IgD-negative memory B cell (primary cell): Measurements from ENCODE around the gene ERC2. TPM values are rescaled to one million over a fixed set of nuclear protein-coding genes. Genes with fewer than 3 reads are reported as not detected.
A peak's percentile ranks its signal among the peaks of the same experiment; 100 is the strongest.
"Not testable (repeated sequence)": the region's sequence is repeated elsewhere in the genome, so short reads cannot be mapped to it uniquely, and the experiment has no call there.

ENCODE experiments used
- H3K27ac Mint-ChIP-seq, 3 donors: one replicate each; pipeline ENCODE4 v1.8.0; 2020 to 2022; ENCODE audit warnings: mild to moderate bottlenecking in 3 of 3, mixed read lengths in 3 of 3, moderate library complexity in 1 of 3
- H3K27me3 Mint-ChIP-seq: one replicate; pipeline ENCODE4 v1.8.0; 2021; ENCODE audit warnings: mixed read lengths
- H3K36me3 Mint-ChIP-seq: one replicate; pipeline ENCODE4 v1.8.0; 2020; ENCODE audit warnings: mild to moderate bottlenecking, mixed read lengths
- H3K4me1 Mint-ChIP-seq, 3 donors: one replicate each; pipeline ENCODE4 v1.8.0; 2020 to 2022; ENCODE audit warnings: mixed read lengths in 3 of 3, mild to moderate bottlenecking in 1 of 3
- H3K4me3 Mint-ChIP-seq, 4 donors: one replicate each; pipeline ENCODE4 v1.8.0; 2020 to 2022; ENCODE audit warnings: mild to moderate bottlenecking in 4 of 4, mixed read lengths in 4 of 4, moderate library complexity in 3 of 4
- H3K9me3 Mint-ChIP-seq, 3 donors: one replicate each; pipeline ENCODE4 v1.8.0; 2020 to 2021; ENCODE audit warnings: mixed read lengths in 3 of 3, mild to moderate bottlenecking in 1 of 3
- polyA plus RNA-seq: library from polyadenylated mRNA; unstranded; fragments of 300-500 nt; fragmentation: Illumina TruSeq; gene quantifications from one replicate; pipeline ENCODE4 v1.2.3, GENCODE V29; 2021

The ERC2 gene
- polyA plus RNA-seq, 1 donor from 2014 or later = not detected

DNA sequence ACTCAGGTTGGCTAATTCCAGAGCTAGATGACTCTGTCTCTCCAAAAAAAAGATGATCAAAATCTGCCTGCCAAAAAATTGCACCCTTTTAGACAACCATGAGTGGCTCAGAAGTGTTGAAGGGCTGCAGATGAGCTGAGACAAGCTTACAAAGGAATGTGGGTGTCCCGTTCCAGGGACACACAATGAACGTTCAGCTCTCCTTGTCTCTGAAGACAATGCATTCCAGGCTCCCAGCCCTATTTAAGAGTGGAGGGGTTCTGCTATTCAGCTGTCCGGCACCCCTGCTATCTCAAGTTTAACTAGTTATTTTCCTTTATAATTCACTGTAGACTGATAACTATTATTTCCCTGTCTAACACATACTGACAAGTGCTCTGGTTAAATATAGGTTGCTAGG is 626.1 kb downstream of the ERC2 start:
- H3K4me1 Mint-ChIP-seq = no peaks in the 10 kb centered on the region
- H3K36me3 Mint-ChIP-seq = peaks cover 2% of the 10 kb centered on the region
- H3K9me3 Mint-ChIP-seq = peaks cover 3 to 14% (median 8%) of the 10 kb centered on the region in 3 donors
- H3K27me3 Mint-ChIP-seq = no peaks in the 10 kb centered on the region
- H3K27ac Mint-ChIP-seq = no peak overlapping the region
- H3K4me3 Mint-ChIP-seq = no peak overlapping the region

DNA sequence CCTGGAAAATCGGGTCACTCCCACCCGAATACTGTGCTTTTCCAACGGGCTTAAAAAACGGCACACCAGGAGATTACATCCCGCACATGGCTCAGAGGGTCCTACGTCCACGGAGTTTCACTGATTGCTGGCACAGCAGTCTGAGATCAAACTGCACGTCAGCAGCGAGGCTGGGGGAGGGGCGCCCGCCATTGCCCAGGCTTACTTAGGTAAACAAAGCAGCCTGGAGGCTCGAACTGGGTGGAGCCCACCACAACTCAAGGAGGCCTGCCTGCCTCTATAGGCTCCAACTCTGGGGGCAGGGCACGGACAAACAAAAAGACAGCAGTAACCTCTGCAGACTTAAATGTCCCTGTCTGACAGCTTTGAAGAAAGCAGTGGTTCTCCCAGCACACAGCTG is 636.4 kb downstream of the ERC2 start:
- not testable (repeated sequence) for H3K27me3 Mint-ChIP-seq, H3K36me3 Mint-ChIP-seq, H3K27ac Mint-ChIP-seq, H3K4me1 Mint-ChIP-seq, H3K9me3 Mint-ChIP-seq, H3K4me3 Mint-ChIP-seq

DNA sequence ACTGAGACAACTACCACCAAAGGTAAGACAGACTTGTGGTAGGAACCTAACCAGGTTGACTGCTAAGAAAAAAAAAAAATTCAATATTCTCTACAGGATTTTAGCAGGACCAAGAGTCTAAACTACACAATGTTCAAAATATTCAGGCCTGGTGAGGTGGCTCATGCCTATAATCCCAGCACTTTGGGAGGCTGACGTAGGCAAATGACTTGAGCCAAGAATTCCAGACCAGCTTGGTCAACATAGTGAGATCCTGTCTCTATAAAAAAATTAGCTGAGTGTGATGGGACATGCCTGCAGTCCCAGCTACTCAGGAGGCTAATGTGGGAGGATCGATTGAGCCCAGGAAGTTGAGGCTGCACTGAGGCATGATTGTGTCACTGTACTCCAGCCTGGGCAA is 639.6 kb downstream of the ERC2 start:
- Mint-ChIP-seq H3K9me3 (peaks cover 0 to 2% (median 0%) of the 10 kb centered on the region in 3 donors), H3K4me3 (no peak overlapping the region), H3K36me3 (no peaks in the 10 kb centered on the region), H3K4me1 (no peaks in the 10 kb centered on the region), H3K27me3 (no peaks in the 10 kb centered on the region), H3K27ac (no peak overlapping the region)

DNA sequence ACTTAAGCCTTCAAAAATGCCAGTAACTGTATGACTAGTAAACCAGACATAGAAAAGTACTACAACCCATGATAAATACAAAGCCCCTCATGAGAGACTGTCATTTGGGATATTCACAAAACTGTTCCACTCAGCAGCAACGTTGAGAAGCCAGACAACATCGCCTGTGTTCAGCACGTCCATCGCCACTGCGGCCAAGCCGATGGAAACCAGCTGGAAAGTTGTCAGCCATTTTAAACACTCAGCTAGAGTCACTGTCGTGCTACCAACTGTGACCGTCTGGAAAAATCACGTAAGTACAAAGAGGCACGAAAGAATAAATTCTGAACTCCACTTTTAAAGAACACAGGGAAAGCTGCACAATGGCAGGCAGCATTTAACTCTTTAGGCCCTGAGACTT is 640.5 kb downstream of the ERC2 start:
- peak overlapping the region in 1 of 3 donors; percentile 19 for H3K27ac Mint-ChIP-seq
- no peak overlapping the region for H3K4me3 Mint-ChIP-seq
- H3K27me3 Mint-ChIP-seq = no peaks in the 10 kb centered on the region

DNA sequence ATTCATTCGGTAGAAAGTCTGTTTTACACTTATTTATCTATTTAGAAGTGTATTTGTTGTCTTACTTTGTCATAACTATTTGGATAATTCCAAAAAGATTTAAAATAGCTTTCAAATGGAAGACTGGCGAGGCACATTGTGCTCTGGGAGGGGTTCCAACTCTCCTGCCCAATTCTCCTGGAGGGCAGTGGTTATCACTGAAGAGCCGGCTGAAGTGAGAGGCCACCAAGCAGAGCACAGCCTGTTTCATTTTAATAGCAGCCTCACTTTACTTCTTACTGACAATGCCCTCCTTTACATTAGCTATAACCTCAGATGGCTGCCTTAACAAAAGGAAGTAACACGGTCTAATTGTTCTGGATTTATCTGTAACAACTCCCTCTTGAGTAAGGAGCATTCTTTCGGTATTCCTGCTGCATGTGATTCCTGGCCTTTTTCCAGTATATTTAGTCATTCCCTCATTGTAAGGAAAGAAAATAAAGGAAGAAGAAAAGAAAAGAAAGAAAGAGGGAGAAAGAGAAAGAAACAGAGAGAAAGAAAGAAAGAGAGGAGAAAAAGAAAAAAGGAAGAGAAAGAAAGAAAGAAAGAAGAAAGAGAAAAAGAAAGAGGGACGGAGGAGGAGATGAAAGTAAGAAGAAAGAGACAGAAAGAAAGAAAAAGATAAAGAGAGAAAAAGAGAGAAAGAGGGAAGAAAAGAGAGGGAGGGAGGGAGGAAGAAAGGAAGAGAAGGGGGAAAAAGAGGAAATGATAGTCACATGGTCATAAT is 641.4 kb downstream of the ERC2 start:
- no peaks in the 10 kb centered on the region for H3K27me3 Mint-ChIP-seq
- H3K4me3 Mint-ChIP-seq = no peak overlapping the region
- H3K36me3 Mint-ChIP-seq = no peaks in the 10 kb centered on the region
- peaks cover 0 to 2% (median 0%) of the 10 kb centered on the region in 3 donors for H3K9me3 Mint-ChIP-seq
- peak overlapping the region in 1 of 3 donors; percentile 23 for H3K27ac Mint-ChIP-seq
- H3K4me1 Mint-ChIP-seq = no peaks in the 10 kb centered on the region

More for the DNA sequence above, 640.5 kb downstream of the ERC2 start:
- Mint-ChIP-seq H3K36me3 (no peaks in the 10 kb centered on the region), H3K4me1 (no peaks in the 10 kb centered on the region), H3K9me3 (peaks cover 0 to 2% (median 0%) of the 10 kb centered on the region in 3 donors)

DNA sequence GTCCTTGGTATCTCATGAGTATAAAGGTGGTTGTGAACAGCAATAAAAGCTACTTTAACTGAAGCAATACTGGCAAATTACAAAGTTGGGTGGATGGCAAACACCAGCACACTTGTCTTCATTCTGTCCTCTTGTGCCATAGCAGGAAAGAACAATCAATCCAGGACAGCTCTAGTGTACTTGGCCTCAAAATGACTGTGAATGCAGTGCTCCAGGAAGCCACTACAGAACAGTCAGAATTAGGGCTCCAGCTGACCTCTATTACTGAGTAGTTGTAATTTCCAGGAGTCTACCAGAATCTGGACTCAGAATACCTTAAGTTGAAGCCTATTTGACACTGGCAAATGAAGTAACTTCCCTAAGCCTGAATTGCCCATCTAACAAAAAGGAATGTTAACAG is 642.2 kb downstream of the ERC2 start:
- Mint-ChIP-seq H3K9me3 (peaks cover 0 to 2% (median 0%) of the 10 kb centered on the region in 3 donors), H3K27me3 (no peaks in the 10 kb centered on the region), H3K27ac (no peak overlapping the region), H3K4me1 (no peaks in the 10 kb centered on the region), H3K36me3 (no peaks in the 10 kb centered on the region), H3K4me3 (no peak overlapping the region)

DNA sequence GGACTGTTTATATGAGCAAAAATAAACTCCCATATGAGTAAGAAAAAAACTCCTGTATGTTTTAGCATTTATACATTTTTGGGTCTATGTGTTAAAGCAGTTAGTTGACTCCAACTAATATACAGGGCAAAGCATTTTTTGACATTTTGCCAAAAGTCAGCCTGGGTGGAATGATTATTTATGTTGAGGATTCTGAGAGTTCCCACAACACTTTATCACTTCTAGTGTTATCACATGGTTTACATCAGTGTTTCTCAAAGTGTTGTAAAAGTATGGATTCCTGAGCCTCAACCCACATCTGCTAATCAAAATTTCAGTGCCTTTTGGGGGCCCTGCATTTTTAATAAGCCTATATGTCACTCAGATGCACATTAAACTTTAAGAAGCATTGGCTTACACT is 643.9 kb downstream of the ERC2 start:
- Mint-ChIP-seq H3K27ac (no peak overlapping the region), H3K4me3 (no peak overlapping the region), H3K9me3 (peaks cover 0 to 4% (median 2%) of the 10 kb centered on the region in 3 donors), H3K36me3 (no peaks in the 10 kb centered on the region), H3K27me3 (no peaks in the 10 kb centered on the region), H3K4me1 (no peaks in the 10 kb centered on the region)

DNA sequence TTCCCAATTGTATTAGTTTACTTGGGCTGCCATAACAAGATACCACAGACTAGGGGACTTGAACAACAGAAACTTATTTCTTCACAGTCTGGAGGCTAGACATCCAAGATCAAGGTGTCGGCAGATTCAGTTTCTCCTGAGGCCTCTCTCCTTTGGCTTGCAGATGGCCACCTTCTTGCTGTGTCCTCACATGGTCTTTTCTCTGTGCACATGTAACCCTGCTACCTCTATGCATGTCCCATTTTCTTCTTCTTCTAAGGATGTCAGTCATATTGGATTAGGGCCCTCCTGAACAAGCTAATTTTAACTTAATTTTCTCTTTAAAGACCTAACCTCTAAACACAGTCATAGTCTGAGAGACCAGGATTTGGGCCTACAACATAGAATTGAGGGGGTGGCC is 644.4 kb downstream of the ERC2 start:
- Mint-ChIP-seq H3K27ac (no peak overlapping the region), H3K36me3 (no peaks in the 10 kb centered on the region), H3K9me3 (peaks cover 0 to 4% (median 2%) of the 10 kb centered on the region in 3 donors), H3K4me1 (no peaks in the 10 kb centered on the region), H3K27me3 (no peaks in the 10 kb centered on the region), H3K4me3 (no peak overlapping the region)

DNA sequence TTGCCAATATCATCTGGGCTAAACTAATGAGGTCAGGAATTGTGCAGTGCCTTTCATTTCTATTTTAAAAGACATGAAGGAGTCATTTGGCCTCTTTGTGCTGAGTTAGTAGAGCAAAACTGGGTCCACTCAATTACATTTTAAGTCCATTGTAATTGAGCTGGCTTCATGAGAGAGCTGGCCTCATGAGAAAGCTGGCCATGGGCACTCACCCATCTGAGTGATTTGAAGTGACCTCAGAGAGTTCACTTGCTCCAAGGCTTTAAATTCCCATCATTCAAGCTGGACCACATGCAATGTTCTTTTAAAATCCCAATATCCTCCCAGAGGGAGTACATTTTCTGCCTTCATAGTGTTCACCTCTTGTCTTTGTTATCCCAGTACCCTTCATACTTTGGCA is 645.3 kb downstream of the ERC2 start:
- Mint-ChIP-seq H3K4me1 (no peaks in the 10 kb centered on the region), H3K36me3 (no peaks in the 10 kb centered on the region), H3K4me3 (no peak overlapping the region), H3K27me3 (no peaks in the 10 kb centered on the region), H3K27ac (no peak overlapping the region), H3K9me3 (peaks cover 0 to 4% (median 2%) of the 10 kb centered on the region in 3 donors)

DNA sequence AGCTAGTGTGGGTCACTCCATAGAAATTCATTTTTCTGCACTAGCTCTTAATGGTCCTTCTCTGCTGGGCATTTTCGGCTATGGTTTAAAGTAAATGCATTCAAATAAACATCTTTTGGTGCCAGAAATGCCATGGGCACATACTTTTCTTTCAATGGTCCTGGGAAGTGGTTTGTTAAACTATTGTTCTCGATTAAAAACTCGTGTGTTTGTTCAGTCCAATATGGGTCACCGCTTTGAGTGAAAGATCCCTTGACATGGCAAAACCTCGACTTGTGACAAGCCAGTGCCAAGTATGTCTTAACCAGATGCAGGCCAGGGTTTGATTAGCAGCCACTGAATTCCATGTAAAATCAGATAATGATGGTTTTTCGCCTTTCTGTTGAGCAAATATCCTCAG is 649.3 kb downstream of the ERC2 start:
- H3K27me3 Mint-ChIP-seq = no peaks in the 10 kb centered on the region
- no peaks in the 10 kb centered on the region for H3K36me3 Mint-ChIP-seq
- no peaks in the 10 kb centered on the region for H3K4me1 Mint-ChIP-seq
- H3K27ac Mint-ChIP-seq = no peak overlapping the region
- peaks cover 0 to 5% (median 2%) of the 10 kb centered on the region in 3 donors for H3K9me3 Mint-ChIP-seq
- no peak overlapping the region for H3K4me3 Mint-ChIP-seq

DNA sequence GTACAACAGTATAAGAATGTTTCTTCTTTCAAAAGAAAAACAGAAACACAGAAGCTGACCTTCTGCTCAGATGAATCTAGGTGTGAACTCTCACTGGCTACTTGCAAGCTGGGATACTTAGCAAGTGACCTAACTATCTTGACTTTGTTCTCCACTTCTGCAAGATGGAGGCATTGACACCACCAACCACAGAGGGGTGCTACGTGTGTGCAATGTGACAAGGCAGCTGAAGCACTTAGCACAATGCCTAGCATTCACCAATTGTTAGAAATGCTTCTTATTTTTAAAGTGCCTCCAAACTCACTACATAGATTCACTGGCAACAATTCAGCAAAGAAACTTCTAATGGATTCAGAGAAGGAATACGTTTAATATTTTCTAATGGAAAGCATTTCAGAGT is 649.8 kb downstream of the ERC2 start:
- Mint-ChIP-seq H3K27me3 (no peaks in the 10 kb centered on the region), H3K27ac (no peak overlapping the region), H3K4me1 (no peaks in the 10 kb centered on the region), H3K4me3 (no peak overlapping the region), H3K36me3 (no peaks in the 10 kb centered on the region), H3K9me3 (peaks cover 0 to 5% (median 0%) of the 10 kb centered on the region in 3 donors)

DNA sequence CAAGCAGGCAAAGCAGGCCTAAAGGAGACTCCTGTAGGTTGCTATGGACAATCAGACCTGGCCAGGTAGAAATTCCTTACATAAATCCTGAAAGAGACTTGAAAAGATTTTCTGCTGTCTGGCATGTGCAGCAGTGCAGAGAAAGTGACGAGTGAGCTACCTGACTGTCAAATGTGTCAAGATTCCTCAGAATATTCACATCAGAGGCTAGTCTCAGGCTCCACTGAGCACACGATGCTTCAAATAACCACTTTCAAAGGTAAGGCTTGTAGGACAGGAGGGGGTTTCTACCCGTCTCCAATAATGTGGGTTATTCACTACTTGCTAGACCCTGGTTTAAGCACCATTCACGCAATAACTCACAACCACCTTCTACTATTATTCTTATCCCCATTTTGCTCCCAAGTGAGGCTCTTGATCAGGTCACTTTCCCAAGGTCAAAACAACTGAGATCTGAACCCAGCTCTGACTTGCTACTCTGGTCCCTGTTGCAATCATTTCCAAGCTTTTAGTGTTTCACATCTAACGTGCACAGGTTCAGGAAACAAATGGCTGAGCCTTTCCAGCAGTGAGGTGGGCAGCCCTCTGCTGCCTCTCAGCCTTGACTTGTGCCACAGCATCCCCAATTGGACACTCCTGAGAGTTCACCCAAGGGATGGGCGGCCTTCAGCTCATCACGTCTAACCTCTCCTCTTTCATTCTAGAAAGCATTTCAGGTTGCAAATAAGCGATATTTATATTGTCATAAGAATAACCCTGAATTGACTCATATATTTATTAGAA is 651.3 kb downstream of the ERC2 start:
- Mint-ChIP-seq H3K9me3 (peaks cover 0 to 5% (median 0%) of the 10 kb centered on the region in 3 donors), H3K27me3 (no peaks in the 10 kb centered on the region), H3K27ac (no peak overlapping the region), H3K4me3 (no peak overlapping the region), H3K4me1 (no peaks in the 10 kb centered on the region), H3K36me3 (no peaks in the 10 kb centered on the region)

DNA sequence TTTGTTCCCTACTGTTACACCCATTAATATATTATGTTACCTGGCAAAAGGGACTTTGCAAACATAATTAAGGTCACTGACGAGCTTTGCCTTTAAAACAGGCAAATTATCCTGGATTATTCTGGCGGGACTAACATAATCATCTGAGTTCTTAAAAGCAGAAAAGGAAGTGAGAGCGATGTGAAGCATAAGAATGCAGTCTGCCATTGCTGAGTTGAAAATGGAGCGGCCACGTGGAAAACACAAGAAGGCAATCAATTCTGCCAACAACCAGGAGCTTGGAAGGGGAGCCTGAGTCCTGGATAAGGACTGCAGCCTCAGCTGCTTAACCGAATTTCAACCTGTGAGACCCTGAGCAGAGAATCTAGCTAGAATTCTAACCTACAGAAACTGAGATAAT is 653.0 kb downstream of the ERC2 start:
- no peaks in the 10 kb centered on the region for H3K36me3 Mint-ChIP-seq
- H3K27me3 Mint-ChIP-seq = no peaks in the 10 kb centered on the region
- no peaks in the 10 kb centered on the region for H3K4me1 Mint-ChIP-seq
- no peak overlapping the region for H3K27ac Mint-ChIP-seq
- no peak overlapping the region for H3K4me3 Mint-ChIP-seq
- peaks cover 0 to 1% (median 0%) of the 10 kb centered on the region in 3 donors for H3K9me3 Mint-ChIP-seq

DNA sequence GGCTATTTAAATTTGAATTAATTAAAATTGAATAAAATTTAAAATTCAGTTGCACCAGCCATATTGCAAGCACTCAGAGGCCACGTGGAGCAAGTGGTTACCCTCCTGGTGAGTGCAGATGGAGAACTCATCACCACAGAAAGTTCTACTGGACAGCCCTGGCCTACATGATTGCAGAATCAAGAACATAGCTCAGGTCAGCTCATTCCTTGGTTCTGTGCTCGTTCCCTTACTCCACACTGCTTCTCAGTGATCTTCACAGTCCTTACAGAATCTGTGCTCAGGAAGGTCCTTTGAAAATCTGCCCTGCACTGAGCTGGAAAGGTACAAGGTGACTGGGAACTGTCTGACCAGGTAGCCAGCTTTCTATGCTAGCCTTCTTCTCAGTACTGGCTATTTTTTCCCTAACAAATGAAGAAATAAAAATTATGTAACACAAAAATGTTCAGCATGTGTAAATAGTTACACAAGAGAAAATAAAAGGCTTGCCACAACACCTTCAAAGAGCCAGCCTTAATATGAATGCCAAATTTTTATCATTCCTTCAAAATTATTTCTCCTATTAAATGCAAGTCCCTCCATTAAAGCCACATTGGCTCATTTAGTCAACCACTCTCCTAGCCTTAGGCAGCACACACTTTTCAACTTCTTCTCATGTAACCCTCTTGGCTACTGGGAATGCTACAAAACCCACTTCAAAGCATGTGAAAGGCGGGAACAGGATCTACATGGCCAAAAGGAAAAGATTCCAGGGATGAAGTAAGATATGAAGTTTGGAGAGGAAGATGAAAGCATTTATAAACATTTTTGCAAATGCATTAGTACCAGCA is 654.8 kb downstream of the ERC2 start:
- no peaks in the 10 kb centered on the region for H3K27me3 Mint-ChIP-seq
- H3K27ac Mint-ChIP-seq = no peak overlapping the region
- no peak overlapping the region for H3K4me3 Mint-ChIP-seq
- no peaks in the 10 kb centered on the region for H3K4me1 Mint-ChIP-seq
- H3K36me3 Mint-ChIP-seq = no peaks in the 10 kb centered on the region
- peaks cover 0 to 1% (median 0%) of the 10 kb centered on the region in 3 donors for H3K9me3 Mint-ChIP-seq

DNA sequence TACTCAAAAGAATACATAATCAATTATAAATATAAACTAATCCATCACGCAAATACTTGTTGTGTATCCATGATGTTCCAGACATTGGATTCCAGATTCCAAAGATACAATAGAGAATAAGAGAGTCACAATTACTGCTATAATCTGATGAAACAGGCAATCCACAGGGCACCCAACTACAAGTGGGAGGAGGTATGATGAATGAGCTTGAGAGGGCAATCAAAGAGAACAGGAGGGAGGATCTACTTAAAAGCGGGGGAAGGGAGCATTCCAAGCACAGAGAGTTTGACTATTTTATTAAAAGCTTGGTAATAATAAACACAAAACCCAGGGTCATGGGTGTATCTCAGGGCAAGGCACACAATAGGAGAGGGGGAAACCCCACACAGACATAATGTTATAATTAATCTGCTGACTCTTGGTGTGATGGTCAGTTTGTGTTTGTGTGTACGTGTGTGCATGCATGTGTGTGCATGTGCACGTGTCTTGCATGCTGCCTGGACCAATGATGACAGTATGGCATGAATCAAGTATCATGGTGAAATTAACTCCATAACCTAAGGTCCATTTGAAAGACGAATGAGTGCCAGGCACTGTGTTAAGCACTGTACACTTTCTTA is 655.8 kb downstream of the ERC2 start:
- peaks cover 0 to 1% (median 0%) of the 10 kb centered on the region in 3 donors for H3K9me3 Mint-ChIP-seq
- no peaks in the 10 kb centered on the region for H3K27me3 Mint-ChIP-seq
- H3K4me1 Mint-ChIP-seq = no peaks in the 10 kb centered on the region
- no peak overlapping the region for H3K4me3 Mint-ChIP-seq
- no peak overlapping the region for H3K27ac Mint-ChIP-seq
- no peaks in the 10 kb centered on the region for H3K36me3 Mint-ChIP-seq
